Testis (tissue), 2 donors: Measurements from ENCODE around the gene CTBP1.

Experiments used
- POLR2A ChIP-seq: fragments of 450-650 bp; IDR thresholded peaks from one replicate; pipeline ENCODE4 v1.6.1; 2017; ENCODE audit warnings: antibody characterized with exemption, mild to moderate bottlenecking, moderate library complexity
- TF ChIP-seq, protein P1 (sequence below), 3 experiments: fragments of 450-650 bp in 2 of 3; fragments of 200-600 bp in 1 of 3; sonication (generic) in 1 of 3; IDR thresholded peaks; one replicate each; pipeline ENCODE4 v1.5.1; 2016 to 2019; ENCODE audit warnings: antibody characterized with exemption in 3 of 3, mild to moderate bottlenecking in 2 of 3, moderate library complexity in 1 of 3

DNA sequence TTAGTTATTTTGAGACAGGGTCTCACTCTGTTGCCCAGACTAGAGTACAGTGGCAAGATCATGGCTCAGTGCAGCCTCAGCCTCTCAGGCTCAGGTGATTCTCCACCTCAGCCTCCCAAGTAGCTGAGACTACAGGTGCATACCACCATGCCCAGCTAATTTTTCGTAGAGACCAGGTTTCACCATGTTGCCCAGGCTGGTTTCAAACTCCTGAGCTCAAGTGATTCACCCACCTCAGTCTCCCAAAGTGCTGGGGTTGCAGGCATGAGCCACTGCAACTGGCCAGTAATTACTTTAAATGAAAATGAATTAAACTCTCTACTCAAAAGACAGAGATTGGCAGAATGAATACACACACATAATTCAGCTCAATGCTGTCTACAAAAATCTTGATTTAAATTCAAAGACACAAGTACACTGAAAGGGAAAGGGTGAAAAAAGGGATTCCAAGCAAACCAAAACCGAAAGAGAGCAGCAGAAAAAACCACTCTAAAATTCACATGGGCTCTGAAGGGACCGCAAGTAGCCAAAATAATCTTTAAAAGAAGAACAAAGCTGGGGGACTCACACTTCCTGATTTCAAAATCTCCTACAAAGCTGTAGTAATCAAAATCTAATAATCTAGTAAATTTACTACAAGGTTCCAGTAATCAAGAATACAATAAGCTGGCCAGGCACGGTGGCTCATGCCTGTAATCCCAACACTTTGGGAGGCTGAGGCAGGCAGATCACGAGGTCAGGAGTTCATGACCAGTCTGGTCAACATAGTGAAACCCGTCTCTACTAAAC lies 64.8 kb downstream of the CTBP1 start:
- TF ChIP-seq, protein P1, sequence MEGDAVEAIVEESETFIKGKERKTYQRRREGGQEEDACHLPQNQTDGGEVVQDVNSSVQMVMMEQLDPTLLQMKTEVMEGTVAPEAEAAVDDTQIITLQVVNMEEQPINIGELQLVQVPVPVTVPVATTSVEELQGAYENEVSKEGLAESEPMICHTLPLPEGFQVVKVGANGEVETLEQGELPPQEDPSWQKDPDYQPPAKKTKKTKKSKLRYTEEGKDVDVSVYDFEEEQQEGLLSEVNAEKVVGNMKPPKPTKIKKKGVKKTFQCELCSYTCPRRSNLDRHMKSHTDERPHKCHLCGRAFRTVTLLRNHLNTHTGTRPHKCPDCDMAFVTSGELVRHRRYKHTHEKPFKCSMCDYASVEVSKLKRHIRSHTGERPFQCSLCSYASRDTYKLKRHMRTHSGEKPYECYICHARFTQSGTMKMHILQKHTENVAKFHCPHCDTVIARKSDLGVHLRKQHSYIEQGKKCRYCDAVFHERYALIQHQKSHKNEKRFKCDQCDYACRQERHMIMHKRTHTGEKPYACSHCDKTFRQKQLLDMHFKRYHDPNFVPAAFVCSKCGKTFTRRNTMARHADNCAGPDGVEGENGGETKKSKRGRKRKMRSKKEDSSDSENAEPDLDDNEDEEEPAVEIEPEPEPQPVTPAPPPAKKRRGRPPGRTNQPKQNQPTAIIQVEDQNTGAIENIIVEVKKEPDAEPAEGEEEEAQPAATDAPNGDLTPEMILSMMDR (IDR thresholded peaks at IDR 0.05): no peak
- TF ChIP-seq POLR2A: no peak
